CD14-positive monocyte (primary cell): ENCODE measurements around the gene FAM222B. TPM values are rescaled to one million over a fixed set of nuclear protein-coding genes. Genes with fewer than 3 reads are reported as not detected.
A peak's percentile ranks its signal among the peaks of the same experiment; 100 is the strongest.
"Not testable (repeated sequence)": the region's sequence is repeated elsewhere in the genome, so short reads cannot be mapped to it uniquely, and the experiment has no call there.

Source experiments
- DNase-seq, 3 donors: peaks; one replicate each; pipeline ENCODE4 v3.0.0-alpha.2; 2011 to 2022
- H2AFZ ChIP-seq: 2 replicates; pipeline ENCODE4 v1.6.0; 2012; ENCODE audit warnings: mild to moderate bottlenecking, low read depth, low read length, inconsistent platforms; ENCODE audit not compliant: insufficient read depth, poor library complexity, severe bottlenecking
- H3K27ac ChIP-seq, 2 donors: 1 replicate in 1 of 2; 2 replicates in 1 of 2; pipeline ENCODE4 v1.5.1; 2012 to 2013; ENCODE audit warnings: low read length in 2 of 2, control low read depth in 1 of 2, inconsistent platforms in 1 of 2, low read depth in 1 of 2, mild to moderate bottlenecking in 1 of 2
- H3K27me3 ChIP-seq, 2 donors: one replicate each; pipeline versions ENCODE4 v1.6.0 to v1.6.1; 2011 to 2013; ENCODE audit warnings: low read length in 2 of 2; ENCODE audit not compliant: control insufficient read depth in 2 of 2, insufficient read depth in 2 of 2
- H3K36me3 ChIP-seq, 2 donors: replicated peaks in 1 of 2; 1 replicate in 1 of 2; 2 replicates in 1 of 2; pipeline versions ENCODE4 v1.5.1 to v1.6.1; 2012 to 2013; ENCODE audit warnings: low read length in 2 of 2, control low read depth in 1 of 2, inconsistent platforms in 1 of 2, mild to moderate bottlenecking in 1 of 2; ENCODE audit not compliant: insufficient read depth in 2 of 2, control insufficient read depth in 1 of 2
- H3K4me1 ChIP-seq, 2 donors: 1 replicate in 1 of 2; 2 replicates in 1 of 2; pipeline versions ENCODE4 v1.5.1 to v1.6.1; 2012 to 2013; ENCODE audit warnings: low read length in 2 of 2, control low read depth in 1 of 2, inconsistent platforms in 1 of 2, mild to moderate bottlenecking in 1 of 2, moderate library complexity in 1 of 2; ENCODE audit not compliant: insufficient read depth in 2 of 2, control insufficient read depth in 1 of 2
- H3K4me2 ChIP-seq: replicated peaks from 2 replicates; pipeline ENCODE3; 2012; ENCODE audit warnings: low read length, moderate library complexity, mild to moderate bottlenecking; ENCODE audit not compliant: poor library complexity, severe bottlenecking; ENCODE audit errors: extremely low read depth
- H3K4me3 ChIP-seq, 3 experiments: fragments of 200-600 bp in 1 of 3; sonication (generic) in 1 of 3; replicated peaks in 1 of 3; 1 replicate in 2 of 3; 2 replicates in 1 of 3; pipeline ENCODE4 v1.5.1; 2011 to 2013; ENCODE audit warnings: low read length in 3 of 3, mild to moderate bottlenecking in 3 of 3, control low read depth in 2 of 3, low read depth in 2 of 3, inconsistent platforms in 1 of 3, moderate library complexity in 1 of 3
- H3K79me2 ChIP-seq: 2 replicates; pipeline ENCODE4 v1.6.0; 2012; ENCODE audit warnings: mild to moderate bottlenecking, control low read depth, inconsistent platforms, low read length, moderate library complexity; ENCODE audit not compliant: insufficient read depth
- H3K9ac ChIP-seq: 2 replicates; pipeline ENCODE4 v1.6.0; 2017; ENCODE audit warnings: low read length, mild to moderate bottlenecking; ENCODE audit not compliant: insufficient read depth, poor library complexity, severe bottlenecking
- H3K9me3 ChIP-seq, 2 donors: replicated peaks in 1 of 2; 1 replicate in 1 of 2; 2 replicates in 1 of 2; pipeline versions ENCODE4 v1.5.1 to v1.6.1; 2012 to 2013; ENCODE audit warnings: low read length in 2 of 2, control low read depth in 1 of 2; ENCODE audit not compliant: control insufficient read depth in 1 of 2, insufficient read depth in 1 of 2
- H4K20me1 ChIP-seq: 2 replicates; pipeline ENCODE4 v1.6.0; 2012; ENCODE audit warnings: mild to moderate bottlenecking, low read length, control low read depth, moderate library complexity; ENCODE audit not compliant: insufficient read depth
- H3K27ac Mint-ChIP-seq, 7 donors: one replicate each; pipeline ENCODE4 v1.8.0; 2020; ENCODE audit warnings: mild to moderate bottlenecking in 7 of 7, mixed read lengths in 7 of 7, moderate library complexity in 6 of 7, inconsistent platforms in 2 of 7
- H3K27me3 Mint-ChIP-seq, 3 donors: one replicate each; pipeline ENCODE4 v1.8.0; 2021 to 2022; ENCODE audit warnings: low read depth in 3 of 3, mild to moderate bottlenecking in 3 of 3, mixed read lengths in 3 of 3, moderate library complexity in 3 of 3, inconsistent platforms in 1 of 3
- H3K36me3 Mint-ChIP-seq, 2 donors: one replicate each; pipeline ENCODE4 v1.8.0; 2020; ENCODE audit warnings: mixed read lengths in 2 of 2, inconsistent platforms in 1 of 2, mild to moderate bottlenecking in 1 of 2
- H3K4me1 Mint-ChIP-seq: one replicate; pipeline ENCODE4 v1.8.0; 2020; ENCODE audit warnings: mild to moderate bottlenecking, mixed read lengths
- H3K4me3 Mint-ChIP-seq, 2 donors: one replicate each; pipeline ENCODE4 v1.8.0; 2020; ENCODE audit warnings: mild to moderate bottlenecking in 2 of 2, mixed read lengths in 2 of 2, moderate library complexity in 1 of 2
- H3K9me3 Mint-ChIP-seq, 7 donors: one replicate each; pipeline ENCODE4 v1.8.0; 2020 to 2022; ENCODE audit warnings: mixed read lengths in 7 of 7, mild to moderate bottlenecking in 6 of 7, moderate library complexity in 6 of 7, inconsistent platforms in 2 of 7
- CTCF ChIP-seq: fragments of 200-600 bp; IDR thresholded peaks from one replicate; pipeline ENCODE4 v1.8.0; 2022; ENCODE audit warnings: antibody characterized with exemption, mild to moderate bottlenecking
- WGBS: methylation state at CpG from one replicate; pipeline ENCODE4 v1.1.5; 2013; ENCODE audit warnings: missing lambda C conversion rate; ENCODE audit not compliant: insufficient coverage; 5-methylcytosine and 5-hydroxymethylcytosine counted together
- intact Hi-C, 2 donors: fragments of 100-400 bp; cut with micrococcal nuclease; formaldehyde crosslinking; loops; one replicate each; pipeline versions ENCODE4 v1.15.0 to v1.15.1; 2023
- polyA plus RNA-seq, 3 donors: library from polyadenylated mRNA; depleted of rRNA in 1 of 3; unstranded in 2 of 3; stranded (reverse) in 1 of 3; fragments of 300-500 nt in 2 of 3; fragments of >200 nt in 1 of 3; fragmentation: Illumina TruSeq in 2 of 3; gene quantifications; 1 replicate in 2 of 3; 2 replicates in 1 of 3; pipeline ENCODE4 v1.2.3, GENCODE V29; 2012 to 2021

The FAM222B gene
- polyA plus RNA-seq, 3 donors: 1.5 to 8.6 (median 1.9) TPM

- H3K79me2 ChIP-seq: no peaks in the 10 kb centered on the region
- H3K4me3 ChIP-seq: no peak overlapping the region
- no peaks in the 10 kb centered on the region for H3K27me3 ChIP-seq
- H3K4me1 ChIP-seq: no peaks in the 10 kb centered on the region
- H3K36me3 ChIP-seq: peaks cover 47 to 56% of the 10 kb centered on the region in 2 donors
- H3K4me2 ChIP-seq: no peak overlapping the region
- Mint-ChIP-seq H3K27me3 (peaks cover 0 to 2% (median 0%) of the 10 kb centered on the region in 3 donors), H3K4me3 (no peak overlapping the region), H3K36me3 (peaks cover 52% of the 10 kb centered on the region in 2 donors), H3K9me3 (peaks cover 0 to 2% (median 0%) of the 10 kb centered on the region in 7 donors), H3K4me1 (no peaks in the 10 kb centered on the region), H3K27ac (peak overlapping the region in 1 of 7 donors; percentile 46)
- no peak for TF ChIP-seq CTCF
- H4K20me1 ChIP-seq: peaks cover 45% of the 10 kb centered on the region
- no peak for DNase-seq
- no peaks in the 10 kb centered on the region for H3K9me3 ChIP-seq
- no peak overlapping the region for H3K27ac ChIP-seq
- H2AFZ ChIP-seq: no peak overlapping the region
- intact Hi-C loops: no loop called here
- no peak overlapping the region for H3K9ac ChIP-seq
- no CpG with 5 or more reads among the region's 2 CpGs for WGBS
Observed at GRCh38 chr17:28878158-28878910, 35.7 kb upstream of the FAM222B start.

- H3K4me1 Mint-ChIP-seq, H3K4me3 Mint-ChIP-seq, H3K4me1 ChIP-seq, H3K9me3 Mint-ChIP-seq, intact Hi-C loops, H3K4me3 ChIP-seq, H2AFZ ChIP-seq, H3K27ac ChIP-seq, H3K79me2 ChIP-seq, H3K4me2 ChIP-seq, DNase-seq, H3K9me3 ChIP-seq, H3K27me3 Mint-ChIP-seq, H3K9ac ChIP-seq, H3K27me3 ChIP-seq: not testable (repeated sequence)
- peaks cover 36 to 45% of the 10 kb centered on the region in 2 donors for H3K36me3 ChIP-seq
- H4K20me1 ChIP-seq: peaks cover 34% of the 10 kb centered on the region
- peaks cover 41% of the 10 kb centered on the region in 2 donors for H3K36me3 Mint-ChIP-seq
- peak overlapping the region in 3 of 7 donors; percentile 27 to 59 (median 49) for H3K27ac Mint-ChIP-seq
- WGBS: 100% methylated on average over 1 of the region's 6 CpGs
Observed at GRCh38 chr17:28877150-28877711, 34.6 kb upstream of the FAM222B start.
